Esophagus squamous epithelium (tissue), 5 donors: ENCODE results near the gene CYP2W1. TPM values are rescaled to one million over a fixed set of nuclear protein-coding genes. Genes with fewer than 3 reads are reported as not detected.

Source experiments
- DNase-seq: peaks from one replicate; lab custom pipeline; 2025; lab: John Stamatoyannopoulos, UW
- H3K27ac ChIP-seq, 4 donors: fragments of 200-600 bp; sonication (generic); one replicate each; pipeline ENCODE4 v1.5.1; 2016 to 2019; ENCODE audit warnings: mild to moderate bottlenecking in 1 of 4
- H3K27me3 ChIP-seq, 4 donors: fragments of 200-600 bp; sonication (generic); 1 replicate in 3 of 4; 2 replicates in 1 of 4; pipeline versions ENCODE4 v1.5.1 to v1.6.0; 2017 to 2021; ENCODE audit warnings: antibody characterized with exemption in 1 of 4
- H3K36me3 ChIP-seq, 3 donors: fragments of 200-600 bp; sonication (generic); one replicate each; pipeline ENCODE4 v1.5.1; 2016 to 2019
- H3K4me1 ChIP-seq, 3 donors: fragments of 200-600 bp; sonication (generic); one replicate each; pipeline ENCODE4 v1.5.1; 2017 to 2019
- H3K4me3 ChIP-seq, 4 donors: fragments of 200-600 bp; sonication (generic); 1 replicate in 3 of 4; 2 replicates in 1 of 4; pipeline ENCODE4 v1.5.1; 2016 to 2019; ENCODE audit warnings: mild to moderate bottlenecking in 2 of 4, moderate library complexity in 1 of 4
- H3K9me3 ChIP-seq, 3 donors: fragments of 200-600 bp; sonication (generic); one replicate each; pipeline ENCODE4 v1.5.1; 2016 to 2019
- POLR2A ChIP-seq, 4 donors: fragments of 450-650 bp; IDR thresholded peaks; one replicate each; pipeline ENCODE4 v1.6.1; 2017; ENCODE audit warnings: antibody characterized with exemption in 4 of 4, mild to moderate bottlenecking in 4 of 4, moderate library complexity in 3 of 4
- WGBS, 2 donors: methylation state at CpG; one replicate each; pipeline ENCODE4 v1.1.5; 2018; 5-methylcytosine and 5-hydroxymethylcytosine counted together
- intact Hi-C: fragments of 100-400 bp; cut with DNase I; formaldehyde crosslinking; loops from one replicate; pipeline ENCODE4 v1.15.0; 2022
- total RNA-seq, 4 donors: library from RNA; depleted of rRNA; stranded (reverse); fragments of >200 nt; gene quantifications; one replicate each; pipeline ENCODE4 v1.1.0, GENCODE V29; 2016
- TF ChIP-seq, protein P1 (sequence below), 6 experiments: fragments of 450-650 bp in 4 of 6; fragments of 200-600 bp in 2 of 6; sonication (generic) in 2 of 6; IDR thresholded peaks; one replicate each; pipeline ENCODE4 v1.5.1; 2016 to 2019; ENCODE audit warnings: antibody characterized with exemption in 6 of 6, mild to moderate bottlenecking in 4 of 6, moderate library complexity in 4 of 6
- donor health status: DM: yes; HTN: yes; CAD: no.

CYP2W1 gene
- total RNA-seq, 4 donors from 2014 or later = 0.76 TPM; not detected in 3

DNA sequence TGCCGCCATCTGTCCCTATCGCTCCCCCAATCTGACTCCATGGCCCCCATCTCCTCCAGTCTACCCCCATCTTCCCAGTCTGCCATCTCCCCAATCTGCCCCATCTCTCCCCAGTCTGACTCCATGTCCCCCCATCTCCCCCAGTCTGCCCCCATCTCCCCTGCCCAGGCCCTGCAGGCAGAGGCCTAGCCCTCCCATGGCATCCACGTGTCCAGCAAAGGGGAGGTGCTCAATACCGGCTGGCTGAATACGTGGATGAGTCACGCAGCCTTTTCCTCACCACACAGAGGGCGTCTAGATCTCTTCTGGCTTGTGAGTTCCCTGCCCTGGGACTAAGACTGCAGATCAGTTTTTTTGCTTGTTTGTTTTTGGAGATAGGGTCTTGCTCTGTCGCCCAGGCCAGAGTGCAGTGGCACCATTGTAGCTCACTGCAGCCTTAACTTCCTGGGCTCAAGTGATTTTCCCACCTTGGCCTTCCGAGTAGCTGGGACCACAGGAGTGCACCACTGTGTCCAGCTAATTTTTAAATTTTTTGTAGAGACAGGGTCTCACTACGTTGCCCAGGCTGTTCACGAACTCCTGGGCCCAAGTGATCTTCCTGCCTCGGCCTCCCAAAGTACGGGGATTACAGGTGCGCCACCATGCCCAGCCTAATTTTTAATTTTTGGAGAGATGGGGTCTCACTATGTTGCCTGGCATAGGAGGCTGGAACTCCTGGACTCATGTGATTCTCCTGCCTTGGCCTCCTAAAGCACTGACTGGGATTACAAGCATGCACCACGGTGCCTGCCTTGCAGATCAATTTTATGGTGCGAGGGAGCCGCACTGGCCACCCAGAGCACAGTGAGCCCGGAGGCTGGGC, 46.0 kb downstream of the CYP2W1 start:
- intact Hi-C loops = no loop called here
- H3K27me3 ChIP-seq = no peaks in the 10 kb centered on the region
- 19 to 62% methylated on average over 4 to 15 of the region's 18 CpGs for WGBS, 2 donors
- peak overlapping the region; percentile 62 to 88 (median 78) for H3K4me3 ChIP-seq
- TF ChIP-seq POLR2A (IDR thresholded peaks at IDR 0.05) = peak in 1 of 4 donors; percentile 7
- TF ChIP-seq, protein P1, sequence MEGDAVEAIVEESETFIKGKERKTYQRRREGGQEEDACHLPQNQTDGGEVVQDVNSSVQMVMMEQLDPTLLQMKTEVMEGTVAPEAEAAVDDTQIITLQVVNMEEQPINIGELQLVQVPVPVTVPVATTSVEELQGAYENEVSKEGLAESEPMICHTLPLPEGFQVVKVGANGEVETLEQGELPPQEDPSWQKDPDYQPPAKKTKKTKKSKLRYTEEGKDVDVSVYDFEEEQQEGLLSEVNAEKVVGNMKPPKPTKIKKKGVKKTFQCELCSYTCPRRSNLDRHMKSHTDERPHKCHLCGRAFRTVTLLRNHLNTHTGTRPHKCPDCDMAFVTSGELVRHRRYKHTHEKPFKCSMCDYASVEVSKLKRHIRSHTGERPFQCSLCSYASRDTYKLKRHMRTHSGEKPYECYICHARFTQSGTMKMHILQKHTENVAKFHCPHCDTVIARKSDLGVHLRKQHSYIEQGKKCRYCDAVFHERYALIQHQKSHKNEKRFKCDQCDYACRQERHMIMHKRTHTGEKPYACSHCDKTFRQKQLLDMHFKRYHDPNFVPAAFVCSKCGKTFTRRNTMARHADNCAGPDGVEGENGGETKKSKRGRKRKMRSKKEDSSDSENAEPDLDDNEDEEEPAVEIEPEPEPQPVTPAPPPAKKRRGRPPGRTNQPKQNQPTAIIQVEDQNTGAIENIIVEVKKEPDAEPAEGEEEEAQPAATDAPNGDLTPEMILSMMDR (IDR thresholded peaks at IDR 0.05) = no peak
- H3K36me3 ChIP-seq = peaks cover 0 to 23% (median 0%) of the 10 kb centered on the region in 3 donors
- peak; percentile 35 for DNase-seq
- H3K9me3 ChIP-seq = no peaks in the 10 kb centered on the region
- peaks cover 16 to 37% (median 16%) of the 10 kb centered on the region in 3 donors for H3K4me1 ChIP-seq
- peak overlapping the region; percentile 80 to 98 (median 94) for H3K27ac ChIP-seq

DNA sequence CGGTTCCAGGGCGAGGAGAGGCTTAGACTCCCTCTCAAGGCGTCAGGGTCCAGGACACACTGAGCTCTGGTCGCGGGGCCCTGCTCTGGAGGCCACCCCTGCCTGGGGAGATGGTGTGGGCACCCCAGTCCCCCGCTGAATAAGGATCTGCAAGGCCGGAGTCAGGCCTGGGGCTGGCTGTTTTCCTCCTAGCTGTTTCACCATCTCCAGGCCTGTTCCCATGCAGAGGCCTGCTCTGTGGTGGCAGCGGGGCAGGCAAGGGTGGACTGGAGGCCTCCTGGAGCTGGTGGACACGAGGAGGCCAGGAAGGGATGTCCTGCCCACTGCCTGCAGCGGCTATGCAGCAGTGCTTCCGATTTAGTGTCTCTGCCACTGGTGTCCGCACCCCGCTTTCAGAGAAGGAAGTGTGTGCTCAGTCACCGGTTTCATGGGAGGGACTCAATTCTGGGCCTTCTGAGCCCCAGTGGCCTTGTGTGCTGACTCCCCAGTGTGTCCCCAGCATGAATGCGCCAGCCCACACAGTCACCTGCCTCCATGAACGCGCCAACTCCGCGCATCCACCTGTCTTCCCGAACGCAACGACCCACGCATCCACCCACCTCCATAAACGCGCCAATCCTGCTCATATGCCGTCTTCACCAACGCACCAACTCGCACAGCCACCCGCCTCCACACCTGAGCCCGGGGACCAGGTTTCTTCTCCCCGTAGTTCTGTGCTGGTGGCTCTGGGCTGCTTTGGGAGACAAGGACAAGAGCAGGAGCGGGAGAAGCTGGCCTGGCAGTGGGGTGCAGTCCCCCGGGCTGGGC, 46.9 kb downstream of the CYP2W1 start:
- TF ChIP-seq, protein P1 (IDR thresholded peaks at IDR 0.05) = no peak
- TF ChIP-seq POLR2A (IDR thresholded peaks at IDR 0.05) = no peak

DNA sequence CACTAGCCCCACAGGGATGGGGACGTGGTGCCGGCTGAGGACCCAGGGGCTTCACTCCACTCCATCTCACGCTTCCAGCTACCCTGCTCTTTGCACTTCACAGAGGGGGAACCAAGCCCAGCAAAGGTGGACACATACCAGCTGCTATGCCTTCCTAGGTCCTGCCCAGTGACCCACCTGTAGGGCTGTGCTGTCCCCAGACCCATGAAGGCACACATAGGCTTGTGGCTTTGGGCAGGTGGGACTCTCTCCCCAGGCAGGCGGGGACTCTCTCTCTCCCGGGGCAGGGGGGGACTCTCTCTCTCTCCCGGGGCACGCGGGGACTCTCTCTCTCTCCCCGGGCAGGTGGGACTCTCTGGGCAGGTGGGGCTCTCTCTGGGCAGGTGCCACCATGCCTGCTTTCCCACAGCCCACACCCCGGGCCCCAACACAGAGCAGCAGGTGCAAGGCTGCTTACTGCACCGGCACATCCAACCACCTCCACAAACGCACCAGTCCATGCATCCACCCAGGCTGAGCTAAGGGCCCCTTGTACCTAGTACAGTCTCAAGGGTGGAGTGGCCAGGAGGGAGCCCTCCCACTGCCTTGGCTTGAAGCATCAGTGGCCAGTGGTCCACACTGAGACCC, 47.6 kb downstream of the CYP2W1 start:
- WGBS, 2 donors = 77% methylated on average over 5 of the region's 12 CpGs; no CpG with 5 or more reads in 1 of the 2 donors
- Histone ChIP-seq H3K27me3 (no peaks in the 10 kb centered on the region), H3K36me3 (peaks cover 0 to 12% (median 0%) of the 10 kb centered on the region in 3 donors), H3K27ac (no peak overlapping the region), H3K4me1 (peaks cover 16 to 37% (median 16%) of the 10 kb centered on the region in 3 donors), H3K4me3 (no peak overlapping the region), H3K9me3 (no peaks in the 10 kb centered on the region)
- DNase-seq = no peak
- intact Hi-C loops = no loop called here
- TF ChIP-seq POLR2A (IDR thresholded peaks at IDR 0.05) = no peak
- TF ChIP-seq, protein P1 (IDR thresholded peaks at IDR 0.05) = no peak

More for the DNA sequence above, 46.9 kb downstream of the CYP2W1 start:
- Histone ChIP-seq H3K9me3 (no peaks in the 10 kb centered on the region), H3K4me3 (no peak overlapping the region), H3K27me3 (no peaks in the 10 kb centered on the region), H3K4me1 (peaks cover 16 to 37% (median 16%) of the 10 kb centered on the region in 3 donors), H3K36me3 (peaks cover 0 to 19% (median 0%) of the 10 kb centered on the region in 3 donors), H3K27ac (peak overlapping the region; percentile 80 to 98 (median 94))
- no peak for DNase-seq
- WGBS, 2 donors = 94% methylated on average over 9 to 22 of the region's 33 CpGs
- intact Hi-C loops = no loop called here

DNA sequence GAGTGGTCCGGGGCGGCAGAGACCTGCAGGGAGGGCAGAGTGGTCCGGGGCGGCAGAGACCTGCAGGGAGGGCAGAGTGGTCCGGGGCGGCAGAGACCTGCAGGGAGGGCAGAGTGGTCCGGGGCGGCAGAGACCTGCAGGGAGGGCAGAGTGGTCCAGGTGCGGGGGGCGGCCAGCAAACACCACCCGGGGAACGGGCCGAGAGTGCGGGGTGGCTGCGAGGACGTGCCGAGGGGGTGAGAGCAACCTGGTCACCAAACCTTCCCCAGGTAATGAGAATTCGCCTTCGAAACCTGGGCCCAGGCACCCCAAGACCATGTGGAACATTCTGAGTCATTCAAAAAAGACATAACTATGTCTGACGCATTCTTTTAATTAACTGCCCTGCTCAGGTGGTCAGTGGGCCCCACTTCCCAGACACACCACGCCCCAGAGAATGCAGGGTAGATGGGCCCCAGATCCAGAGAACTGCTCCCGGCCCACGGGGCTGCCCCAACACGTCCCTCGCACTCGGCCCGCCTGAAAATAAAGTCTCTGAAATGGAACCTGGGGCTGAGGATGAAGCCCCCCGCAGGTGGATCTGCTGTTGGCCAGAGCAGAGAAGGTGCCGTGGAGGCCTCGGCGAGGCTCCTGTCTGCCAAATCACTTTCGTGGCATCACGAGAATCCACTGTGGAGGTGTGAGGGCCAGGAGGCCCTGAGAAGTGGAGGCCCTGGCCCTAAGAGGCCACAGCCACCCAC, 48.9 kb downstream of the CYP2W1 start:
- 83 to 90% methylated on average over 8 to 12 of the region's 33 CpGs for WGBS, 2 donors
- Histone ChIP-seq H3K4me3 (no peak overlapping the region), H3K9me3 (no peaks in the 10 kb centered on the region), H3K27me3 (no peaks in the 10 kb centered on the region), H3K27ac (no peak overlapping the region), H3K4me1 (peaks cover 16 to 29% (median 16%) of the 10 kb centered on the region in 3 donors), H3K36me3 (peaks cover 0 to 4% (median 0%) of the 10 kb centered on the region in 3 donors)
- intact Hi-C loops = no loop called here
- TF ChIP-seq, protein P1 (IDR thresholded peaks at IDR 0.05) = no peak
- no peak for TF ChIP-seq POLR2A (IDR thresholded peaks at IDR 0.05)
- no peak for DNase-seq
